LHCN-M2 (cell line): ENCODE measurements around the gene KIF20B. TPM values are rescaled to one million over a fixed set of nuclear protein-coding genes. Genes with fewer than 3 reads are reported as not detected.
"Not testable (repeated sequence)": the region's sequence is repeated elsewhere in the genome, so short reads cannot be mapped to it uniquely, and the experiment has no call there.

Source experiments
- DNase-seq: peaks from one replicate; pipeline ENCODE4 v3.0.0-alpha.2; 2012; ENCODE audit warnings: low read depth
- total RNA-seq: library from RNA; depleted of rRNA; stranded (reverse); fragments of >200 nt; gene quantifications from 2 replicates; pipeline ENCODE4 v1.2.3, GENCODE V29; 2014; rRNA removed

KIF20B gene
- total RNA-seq, 1 experiment from 2014 or later, result 48.6 TPM

DNA sequence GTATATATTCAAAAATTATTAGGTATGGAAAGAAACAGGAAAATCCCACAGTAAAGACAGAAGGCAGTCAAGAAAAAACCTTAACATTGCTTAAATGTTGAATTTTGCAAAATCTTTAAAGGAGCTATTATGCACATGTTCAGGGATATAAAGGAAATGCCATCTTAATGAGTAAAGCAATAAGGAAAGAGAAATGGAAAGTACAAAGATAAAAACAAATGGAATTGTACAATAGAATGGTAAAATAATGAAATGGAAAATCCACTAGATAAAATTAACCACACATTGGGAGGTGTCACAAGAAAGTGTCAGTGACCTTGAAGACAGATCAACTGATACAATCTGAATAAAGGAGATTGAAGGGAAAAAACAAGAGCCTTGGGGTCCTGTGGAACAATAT, 82.0 kb downstream of the KIF20B start:
- no peak for DNase-seq

DNA sequence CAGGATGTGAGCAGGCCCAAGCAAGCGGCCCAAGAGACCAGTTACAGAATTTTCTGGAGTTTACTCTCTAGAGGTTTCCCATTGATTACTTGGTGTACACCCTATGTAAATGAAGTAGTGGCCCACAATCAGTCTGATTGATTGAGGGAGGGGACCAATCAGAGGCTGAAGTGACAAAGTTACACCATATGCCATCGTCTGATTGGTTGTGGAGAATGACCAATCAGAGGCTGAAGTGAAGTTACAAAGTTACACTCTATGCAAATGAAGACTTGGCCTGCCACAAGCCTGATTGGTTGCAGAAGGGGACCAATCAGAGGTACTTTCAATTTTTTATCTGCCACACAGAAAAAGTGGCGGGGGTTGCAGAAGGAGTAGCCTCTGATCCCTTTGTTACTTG, 83.7 kb downstream of the KIF20B start:
- DNase-seq, result peak; percentile 19

DNA sequence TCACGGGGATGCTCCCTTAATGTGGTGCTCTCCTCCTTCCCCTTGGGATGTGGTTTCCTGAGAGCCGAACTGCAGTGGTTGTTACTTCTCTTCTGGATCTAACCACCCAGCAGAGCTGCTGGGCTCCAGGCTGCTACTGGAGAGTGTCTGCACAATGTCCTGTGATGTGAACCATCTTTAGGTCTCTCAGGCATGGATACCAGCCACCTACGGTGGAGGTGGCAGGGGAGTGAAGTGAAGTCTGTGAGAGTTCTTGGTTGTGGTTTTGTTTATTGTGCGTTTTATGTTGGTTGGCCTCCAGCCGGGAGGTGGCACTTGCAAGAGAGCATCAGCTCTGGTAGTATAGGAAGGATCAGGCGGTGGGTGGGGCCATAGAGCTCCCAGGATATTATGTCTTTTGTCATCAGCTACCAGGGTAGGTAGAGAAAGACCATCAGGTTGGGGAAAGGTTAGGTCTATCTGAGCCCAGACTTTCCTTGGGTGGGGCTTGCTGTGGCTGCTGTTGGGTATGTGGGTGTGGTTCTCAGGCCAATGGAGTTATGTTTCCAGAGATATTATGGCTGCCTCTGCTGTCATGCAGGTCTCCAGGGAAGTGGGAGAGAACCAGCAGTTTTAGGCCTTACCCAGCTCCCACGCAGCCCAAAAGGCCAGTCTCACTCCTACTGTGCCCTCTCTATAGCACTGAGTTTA, 87.9 kb downstream of the KIF20B start:
- DNase-seq, result no peak

DNA sequence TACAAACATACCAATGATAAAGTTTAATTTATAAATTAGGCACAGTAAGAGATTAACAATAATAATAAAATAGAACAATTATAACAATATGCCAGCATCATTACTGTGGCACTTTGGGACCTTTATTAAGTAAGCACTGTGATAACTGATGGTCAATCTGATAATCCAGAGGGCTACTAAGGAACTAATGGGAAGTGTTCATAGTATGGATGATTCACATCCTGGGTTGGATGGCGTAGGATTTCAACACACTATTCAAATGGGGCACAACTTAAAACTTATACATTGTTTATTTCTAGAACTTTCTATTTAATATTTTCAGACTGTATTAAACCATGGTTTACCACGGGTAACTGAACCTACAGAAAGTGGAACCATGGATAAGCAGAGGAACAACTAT, 90.8 kb downstream of the KIF20B start:
- DNase-seq, result no peak

DNA sequence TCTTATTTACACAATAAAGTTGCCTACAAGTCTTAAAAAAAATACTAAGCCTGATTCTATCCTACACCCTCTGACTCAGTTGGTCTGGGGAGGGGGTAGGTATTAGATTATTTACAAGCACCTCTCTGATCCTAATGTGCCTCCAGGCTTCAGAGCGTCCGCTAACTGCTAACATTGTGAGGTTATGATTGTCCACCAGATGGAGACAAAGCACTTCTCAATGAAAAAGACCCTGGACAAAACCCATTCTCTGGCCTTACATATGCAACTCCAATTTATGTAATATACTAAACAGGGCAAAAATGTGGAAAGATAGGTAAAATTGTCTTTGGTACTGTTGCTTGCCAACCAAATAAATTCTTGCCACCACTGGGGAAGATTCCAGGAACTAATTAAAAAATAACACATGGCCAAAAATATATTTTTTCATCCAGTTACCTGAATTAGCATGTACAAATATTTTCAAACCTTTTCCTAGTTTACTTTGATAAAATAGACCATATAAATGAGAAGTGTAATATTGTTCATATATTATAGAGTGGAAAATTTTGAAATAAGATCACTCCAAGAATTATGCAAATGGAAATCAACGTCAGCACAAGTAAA, 92.4 kb downstream of the KIF20B start:
- DNase-seq, result peak; percentile 60

DNA sequence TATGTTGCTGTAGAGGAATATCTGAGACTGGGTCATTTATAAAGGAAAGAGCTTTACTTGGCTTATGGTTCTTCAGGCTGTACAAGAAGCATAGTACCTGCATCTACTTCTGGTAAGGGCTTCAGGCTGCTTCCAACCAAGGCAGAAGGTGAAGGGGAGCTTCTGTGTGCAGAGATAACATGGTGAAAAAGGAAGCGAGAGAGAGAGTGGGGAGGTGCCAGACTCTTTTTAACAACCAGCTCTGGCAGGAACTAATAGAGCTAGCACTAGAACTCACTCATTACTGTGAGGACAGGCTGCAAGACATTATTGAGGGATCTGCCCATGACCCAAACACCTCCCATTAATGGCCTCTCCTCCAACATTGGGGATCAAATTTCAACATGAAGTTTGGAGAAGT, 94.5 kb downstream of the KIF20B start:
- no peak for DNase-seq

DNA sequence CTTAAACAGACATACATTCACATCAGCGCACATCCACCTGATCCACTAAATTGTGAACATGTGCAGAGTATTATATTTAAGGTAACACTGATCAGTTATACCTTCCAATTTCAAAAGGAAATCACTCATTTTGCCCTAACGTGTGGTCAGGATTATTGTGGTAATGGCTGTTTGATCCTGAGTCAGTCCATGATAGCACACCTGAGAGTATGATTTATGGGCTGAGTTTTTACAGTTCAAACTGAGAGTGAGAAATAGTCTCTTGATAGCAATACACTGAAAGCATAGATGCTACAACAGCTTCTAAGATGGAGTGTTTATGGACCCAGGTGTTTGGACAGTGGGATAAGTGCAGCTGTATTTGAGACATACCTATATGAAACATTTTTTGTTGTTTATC, 96.7 kb downstream of the KIF20B start:
- DNase-seq, result no peak

DNA sequence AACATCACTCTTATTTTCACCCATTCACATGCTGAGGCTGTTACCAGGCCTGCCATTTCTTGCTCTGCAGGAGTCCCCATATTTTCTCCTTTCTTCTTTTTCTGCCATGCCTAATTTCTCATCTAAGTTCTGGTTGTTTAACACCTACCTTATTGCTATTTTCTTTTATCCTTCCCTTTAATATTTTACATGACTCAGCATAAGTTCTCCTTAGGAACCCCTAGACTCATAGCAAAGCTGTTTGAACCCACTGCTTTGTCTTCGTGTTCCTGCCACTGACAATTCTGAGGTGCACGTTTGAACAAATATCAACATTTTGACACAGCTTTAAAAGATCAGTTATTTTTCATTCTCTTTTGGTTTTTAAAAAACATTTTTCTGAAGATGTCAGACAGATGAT, 98.2 kb downstream of the KIF20B start:
- no peak for DNase-seq

DNA sequence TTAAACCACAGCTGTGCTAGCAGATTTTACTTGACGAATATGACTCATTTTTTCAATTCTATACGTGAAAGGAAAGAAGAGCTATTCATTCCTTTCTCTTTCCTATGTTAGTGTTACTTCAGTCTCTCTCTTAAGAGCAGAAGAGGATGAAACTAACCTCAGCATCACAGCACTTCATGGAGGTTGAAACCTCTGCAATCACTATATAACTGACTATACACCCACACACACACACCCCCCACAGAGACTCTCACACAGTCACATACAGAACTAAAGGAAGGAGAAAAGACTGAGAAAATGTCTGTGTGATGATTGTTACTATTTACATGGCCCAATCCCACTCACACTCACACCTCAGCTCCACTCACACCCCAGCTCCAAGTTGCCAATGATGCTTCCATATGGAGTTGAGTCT, 104.2 kb downstream of the KIF20B start:
- no peak for DNase-seq

DNA sequence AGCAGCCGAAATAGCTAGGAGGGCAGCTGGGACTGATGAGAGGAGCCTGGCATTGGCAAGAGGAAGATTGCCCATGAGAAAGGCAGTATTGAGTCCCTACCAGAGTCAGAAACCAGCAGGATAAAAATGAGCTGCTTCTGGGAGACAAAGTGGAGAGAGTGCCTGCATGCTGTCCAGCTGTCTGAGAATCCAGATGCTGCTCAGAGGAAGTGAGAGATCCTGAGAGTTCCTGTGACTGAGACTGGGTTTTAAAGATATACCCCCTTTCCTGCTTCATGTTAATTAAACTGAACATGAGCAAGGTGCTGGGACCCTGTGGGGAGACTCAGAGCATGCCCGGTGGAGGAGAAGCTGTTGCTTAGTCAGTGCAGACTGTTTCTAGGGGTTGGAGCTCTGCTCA, 107.5 kb downstream of the KIF20B start:
- DNase-seq, result no peak

DNA sequence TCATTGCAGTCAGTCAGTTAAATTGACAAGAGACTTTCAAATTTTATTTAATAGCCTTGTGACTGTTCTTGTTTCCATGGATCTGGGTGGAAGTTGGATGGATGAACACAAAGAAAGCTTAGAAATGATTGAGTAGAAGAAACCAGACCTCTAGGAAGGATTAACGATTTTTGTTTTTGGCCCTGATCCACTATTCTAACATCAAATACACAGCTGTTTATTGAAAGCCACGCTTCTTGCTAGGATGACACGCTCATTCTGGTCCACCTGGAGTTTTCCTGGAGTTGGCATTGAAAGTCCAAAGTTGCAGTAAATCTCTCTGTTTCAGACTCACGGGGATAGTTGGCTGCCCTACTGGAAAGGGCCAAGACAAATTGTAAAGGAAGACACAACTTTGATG, 108.4 kb downstream of the KIF20B start:
- DNase-seq, result no peak

DNA sequence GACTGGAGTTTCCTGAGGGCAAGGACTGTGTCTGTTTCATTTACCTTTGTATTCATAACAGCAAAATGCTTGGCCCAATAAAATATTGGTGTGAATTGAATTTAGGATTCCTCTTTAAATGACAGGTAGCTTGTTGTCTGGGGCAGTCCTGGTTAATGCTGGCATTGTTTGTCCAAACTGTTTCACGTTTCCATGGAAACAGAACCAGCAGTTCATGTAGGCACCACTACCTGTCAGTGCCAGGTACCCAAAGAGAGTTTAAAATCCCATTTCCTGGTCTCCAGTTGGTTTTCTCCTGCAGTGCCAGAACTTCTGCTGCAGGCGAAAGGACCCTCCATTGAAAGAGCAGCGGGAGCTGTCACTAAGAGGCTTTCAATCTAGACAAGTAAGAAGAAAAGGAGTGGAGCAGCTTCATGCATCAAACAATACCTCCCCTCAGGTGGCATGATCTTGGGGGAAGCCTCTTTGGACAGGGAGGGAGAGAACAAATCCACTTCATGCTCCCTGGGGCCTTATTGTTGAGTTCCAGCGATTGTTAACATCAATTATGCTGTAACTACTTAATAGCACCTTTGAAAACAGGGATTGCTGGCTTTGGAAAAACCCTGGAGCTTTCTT, 109.6 kb downstream of the KIF20B start:
- no peak for DNase-seq

DNA sequence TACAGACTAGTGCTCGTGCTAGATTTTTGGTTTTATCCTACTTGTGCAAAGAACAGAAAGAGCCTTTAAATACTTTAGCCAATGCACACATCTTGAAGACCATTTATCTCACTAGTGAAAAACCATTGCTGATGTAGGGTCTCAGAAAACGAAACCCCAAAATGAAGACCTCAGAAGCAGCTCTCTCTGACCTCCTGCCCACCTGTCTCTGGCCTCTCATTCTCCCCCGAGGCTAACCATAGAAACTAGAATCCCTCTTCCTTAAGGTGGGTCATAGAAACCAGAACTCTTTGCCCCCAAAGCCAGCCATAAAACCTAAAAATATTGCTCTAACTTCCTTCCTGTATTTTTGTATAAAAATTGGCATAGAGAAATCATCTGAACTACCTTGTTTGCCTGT, 112.2 kb downstream of the KIF20B start:
- no peak for DNase-seq

DNA sequence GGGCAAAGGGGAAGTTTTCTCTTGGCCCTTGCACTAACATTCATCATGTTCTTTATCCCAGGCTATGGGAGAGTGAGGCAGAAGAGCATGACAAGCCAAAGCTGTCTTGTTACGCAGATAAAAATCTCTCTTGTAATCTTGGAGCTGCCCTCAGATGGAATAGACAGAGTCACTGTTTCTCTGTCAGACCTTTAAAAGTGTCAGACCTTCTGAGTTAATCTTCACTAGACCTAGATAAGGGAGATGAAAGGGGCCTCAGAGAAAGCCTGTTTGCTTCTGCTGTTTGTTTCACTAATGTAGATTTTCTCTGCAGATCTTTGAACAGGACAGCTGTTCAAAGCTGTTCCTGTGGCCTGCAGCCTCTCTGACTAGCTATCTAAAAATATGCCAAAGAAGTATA, 112.9 kb downstream of the KIF20B start:
- no peak for DNase-seq

DNA sequence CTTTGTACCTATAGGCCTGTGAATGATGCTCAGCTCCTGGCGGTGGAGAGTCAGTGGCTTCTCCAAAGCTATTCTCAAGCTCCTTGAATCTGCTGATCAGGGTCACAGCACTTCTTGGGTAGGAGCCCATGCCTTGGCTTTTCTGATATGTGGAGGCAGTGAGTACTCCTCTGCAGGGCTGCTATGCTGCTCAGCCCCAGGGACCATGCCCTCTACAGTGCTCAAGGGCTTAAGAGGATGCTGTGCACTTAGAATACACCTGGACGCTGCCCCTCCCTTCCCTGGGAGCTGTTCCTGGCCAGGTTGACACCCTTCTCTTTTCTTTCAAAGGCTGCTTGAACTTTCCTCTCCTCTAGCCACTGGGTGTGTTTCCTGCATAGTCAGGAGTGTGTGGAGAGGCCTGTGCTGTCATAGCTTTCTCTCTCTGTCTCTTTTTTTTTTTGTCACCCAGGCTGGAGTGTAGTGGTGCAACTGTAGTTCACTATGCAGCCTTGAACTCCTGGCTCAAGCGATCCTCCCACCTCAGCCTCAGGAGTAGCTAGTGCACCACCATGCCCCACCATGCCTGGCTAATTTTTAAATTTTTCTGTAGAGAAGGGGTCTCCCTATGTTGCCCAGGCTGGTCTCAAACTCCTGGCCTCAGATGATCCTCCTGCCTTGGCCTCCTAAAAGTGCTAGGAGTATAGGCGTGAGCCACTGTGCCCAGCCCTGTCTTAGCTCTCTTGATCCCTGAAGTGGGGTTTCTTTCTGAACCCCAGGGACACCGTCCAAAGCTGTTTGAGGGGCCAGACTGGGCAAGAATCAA, 113.9 kb downstream of the KIF20B start:
- DNase-seq, result no peak

DNA sequence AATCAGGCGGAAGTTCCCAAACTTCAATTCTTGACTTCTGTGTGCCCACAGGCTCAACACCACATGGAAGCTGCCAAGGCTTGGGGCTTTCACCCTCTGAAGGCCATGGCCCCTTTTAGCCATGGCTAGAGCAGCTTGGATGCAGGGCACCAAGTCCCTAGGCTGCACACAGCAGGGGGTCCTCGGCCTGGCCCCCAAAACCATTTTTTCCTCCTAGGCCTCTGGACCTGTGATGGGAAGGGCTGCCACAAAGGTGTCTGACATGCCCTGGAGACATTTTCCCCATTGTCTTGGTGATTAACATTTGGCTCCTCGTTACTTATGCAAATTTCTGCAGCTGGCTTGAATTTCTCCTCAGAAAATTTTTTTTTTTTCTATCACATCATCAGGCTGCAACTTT, 117.6 kb downstream of the KIF20B start:
- DNase-seq, result not testable (repeated sequence)

Other genes starting within 250 kb of the KIF20B start
- 0.45 and 0.52 TPM in 2 replicates for gene SLC16A12, start 166.0 kb upstream of the KIF20B start, total RNA-seq
- gene PANK1, start 56.3 kb upstream of the KIF20B start, total RNA-seq, result 6.3 and 10.4 TPM in 2 replicates